GM21576 (cell line): ENCODE measurements around the gene MSH3.
"Not testable (repeated sequence)": the region's sequence is repeated elsewhere in the genome, so short reads cannot be mapped to it uniquely, and the experiment has no call there.

Experiments used
- ATAC-seq: cut with Tn5 transposase; IDR thresholded peaks from one replicate; pipeline ENCODE4 v1.9.1; 2021; ENCODE audit warnings: mild to moderate bottlenecking, moderate library complexity; ENCODE audit not compliant: unreplicated experiment

Gene MSH3

GRCh38 chr5:80841026-80841797, 186.8 kb downstream of the MSH3 start:
- not testable (repeated sequence) for ATAC-seq

- ATAC-seq: not testable (repeated sequence)
Observed at GRCh38 chr5:80846422-80846821, 192.0 kb downstream of the MSH3 start.

- ATAC-seq: not testable (repeated sequence)
Observed at GRCh38 chr5:80850168-80850567, 195.7 kb downstream of the MSH3 start.

- no peak for ATAC-seq
Observed at GRCh38 chr5:80852331-80853245, 198.1 kb downstream of the MSH3 start.

GRCh38 chr5:80853413-80853812, 199.0 kb downstream of the MSH3 start:
- ATAC-seq: no peak

- ATAC-seq: no peak
Observed at GRCh38 chr5:80854583-80854982, 200.1 kb downstream of the MSH3 start.

GRCh38 chr5:80860924-80861613, 206.6 kb downstream of the MSH3 start:
- no peak for ATAC-seq

GRCh38 chr5:80863708-80864107, 209.3 kb downstream of the MSH3 start:
- no peak for ATAC-seq

GRCh38 chr5:80864109-80864508, 209.7 kb downstream of the MSH3 start:
- ATAC-seq: no peak

- peak; percentile 64 for ATAC-seq
Observed at GRCh38 chr5:80864706-80865435, 210.4 kb downstream of the MSH3 start.

- ATAC-seq: no peak
Observed at GRCh38 chr5:80865551-80865950, 211.1 kb downstream of the MSH3 start.

GRCh38 chr5:80866371-80866770, 211.9 kb downstream of the MSH3 start:
- ATAC-seq: no peak

- no peak for ATAC-seq
Observed at GRCh38 chr5:80867233-80867632, 212.8 kb downstream of the MSH3 start.

- ATAC-seq: no peak
Observed at GRCh38 chr5:80870442-80870841, 216.0 kb downstream of the MSH3 start.

- no peak for ATAC-seq
Observed at GRCh38 chr5:80871541-80871961, 217.1 kb downstream of the MSH3 start.

GRCh38 chr5:80874162-80874561, 219.7 kb downstream of the MSH3 start:
- ATAC-seq: no peak

GRCh38 chr5:80877592-80877991, 223.1 kb downstream of the MSH3 start:
- ATAC-seq: no peak

- no peak for ATAC-seq
Observed at GRCh38 chr5:80881726-80882125, 227.3 kb downstream of the MSH3 start.

GRCh38 chr5:80883390-80883789, 228.9 kb downstream of the MSH3 start:
- not testable (repeated sequence) for ATAC-seq

- no peak for ATAC-seq
Observed at GRCh38 chr5:80884086-80884813, 229.8 kb downstream of the MSH3 start.
